Activated CD8-positive, alpha-beta T cell treated with anti-CD3 and anti-CD28 coated beads for 36 hours (primary cell): ENCODE measurements around the gene EXD1. TPM values are rescaled to one million over a fixed set of nuclear protein-coding genes. Genes with fewer than 3 reads are reported as not detected.

Experiments
- ATAC-seq: fragments of 200-7000 bp; cut with Tn5 transposase; one replicate; pipeline ENCODE4 v1.10.0; 2021; ENCODE audit warnings: mild to moderate bottlenecking, moderate library complexity
- CTCF ChIA-PET: fragments of 350-600 bp; sonication (Branson Sonifier 250); formaldehyde crosslinking; loops from one replicate; lab custom pipeline; 2021; ENCODE audit warnings: antibody characterized with exemption; lab: Charles Lee
- POLR2A ChIA-PET: fragments of 350-600 bp; sonication (Branson Sonifier 250); formaldehyde crosslinking; loops from one replicate; lab custom pipeline; 2021; ENCODE audit warnings: antibody characterized with exemption; lab: Charles Lee
- DNase-seq: peaks from one replicate; pipeline ENCODE4 v3.0.0-alpha.2; 2020
- H3K27ac Mint-ChIP-seq: one replicate; pipeline ENCODE4 v1.8.0; 2021; ENCODE audit warnings: mild to moderate bottlenecking, mixed read lengths
- H3K27me3 Mint-ChIP-seq: one replicate; pipeline ENCODE4 v1.8.0; 2021; ENCODE audit warnings: mixed read lengths
- H3K36me3 Mint-ChIP-seq: one replicate; pipeline ENCODE4 v1.8.0; 2021; ENCODE audit warnings: low read depth, mixed read lengths
- H3K4me1 Mint-ChIP-seq: one replicate; pipeline ENCODE4 v1.8.0; 2021; ENCODE audit warnings: low read depth, mixed read lengths
- H3K4me3 Mint-ChIP-seq: one replicate; pipeline ENCODE4 v1.8.0; 2021; ENCODE audit warnings: mild to moderate bottlenecking, moderate library complexity, mixed read lengths
- H3K9me3 Mint-ChIP-seq: one replicate; pipeline ENCODE4 v1.8.0; 2021; ENCODE audit warnings: mixed read lengths
- CTCF ChIP-seq: fragments of 200-600 bp; IDR thresholded peaks from one replicate; pipeline ENCODE4 v1.8.0; 2022; ENCODE audit warnings: antibody characterized with exemption, mild to moderate bottlenecking
- intact Hi-C: fragments of 100-400 bp; cut with micrococcal nuclease; formaldehyde crosslinking; loops from one replicate; pipeline ENCODE4 v1.10.0; 2022
- total RNA-seq, 2 experiments: library from RNA; stranded (reverse); gene quantifications; one replicate each; pipeline ENCODE4 v1.2.3, GENCODE V29; 2021

EXD1 gene
- total RNA-seq, 2 experiments from 2014 or later, result not detected

- TF ChIP-seq CTCF, result no peak
- Mint-ChIP-seq H3K27me3 (peaks cover 6% of the 10 kb centered on the region), H3K9me3 (no peaks in the 10 kb centered on the region), H3K36me3 (no peaks in the 10 kb centered on the region), H3K27ac (no peak overlapping the region), H3K4me3 (no peak overlapping the region), H3K4me1 (no peaks in the 10 kb centered on the region)
- DNase-seq (no peak), ATAC-seq (no peak)
- ChIA-PET POLR2A (no interaction called here), CTCF (no interaction called here)
- intact Hi-C loops, result no loop called here
Observed at GRCh38 chr15:41133454-41133853, 97.1 kb downstream of the EXD1 start.

Other genes with a start within 250 kb of the EXD1 start
- gene INO80, start 114.5 kb downstream of the EXD1 start, total RNA-seq, result 10 to 100 TPM; 19.1 to 20.2 TPM
- gene CHP1, start 511 bp upstream of the EXD1 start, total RNA-seq, result 10 to 100 TPM; 31.6 to 34.7 TPM
- 10 to 100 TPM; 13.5 to 13.6 TPM for gene OIP5, start 101.8 kb upstream of the EXD1 start, total RNA-seq
- 100 to 1,000 TPM; 163 to 170 TPM for gene NUSAP1, start 102.1 kb upstream of the EXD1 start, total RNA-seq
- gene NDUFAF1, start 171.7 kb upstream of the EXD1 start, total RNA-seq, result 10 to 100 TPM; 17.7 to 19.2 TPM
- gene RTF1, start 186.3 kb upstream of the EXD1 start, total RNA-seq, result 10 to 100 TPM; 26.8 to 30.0 TPM